HG03103 (cell line): ENCODE data around the gene CDH23.

Source experiments
- ATAC-seq: cut with Tn5 transposase; IDR thresholded peaks from one replicate; pipeline ENCODE4 v1.9.1; 2021; ENCODE audit warnings: low read depth; ENCODE audit not compliant: unreplicated experiment

Gene CDH23

DNA sequence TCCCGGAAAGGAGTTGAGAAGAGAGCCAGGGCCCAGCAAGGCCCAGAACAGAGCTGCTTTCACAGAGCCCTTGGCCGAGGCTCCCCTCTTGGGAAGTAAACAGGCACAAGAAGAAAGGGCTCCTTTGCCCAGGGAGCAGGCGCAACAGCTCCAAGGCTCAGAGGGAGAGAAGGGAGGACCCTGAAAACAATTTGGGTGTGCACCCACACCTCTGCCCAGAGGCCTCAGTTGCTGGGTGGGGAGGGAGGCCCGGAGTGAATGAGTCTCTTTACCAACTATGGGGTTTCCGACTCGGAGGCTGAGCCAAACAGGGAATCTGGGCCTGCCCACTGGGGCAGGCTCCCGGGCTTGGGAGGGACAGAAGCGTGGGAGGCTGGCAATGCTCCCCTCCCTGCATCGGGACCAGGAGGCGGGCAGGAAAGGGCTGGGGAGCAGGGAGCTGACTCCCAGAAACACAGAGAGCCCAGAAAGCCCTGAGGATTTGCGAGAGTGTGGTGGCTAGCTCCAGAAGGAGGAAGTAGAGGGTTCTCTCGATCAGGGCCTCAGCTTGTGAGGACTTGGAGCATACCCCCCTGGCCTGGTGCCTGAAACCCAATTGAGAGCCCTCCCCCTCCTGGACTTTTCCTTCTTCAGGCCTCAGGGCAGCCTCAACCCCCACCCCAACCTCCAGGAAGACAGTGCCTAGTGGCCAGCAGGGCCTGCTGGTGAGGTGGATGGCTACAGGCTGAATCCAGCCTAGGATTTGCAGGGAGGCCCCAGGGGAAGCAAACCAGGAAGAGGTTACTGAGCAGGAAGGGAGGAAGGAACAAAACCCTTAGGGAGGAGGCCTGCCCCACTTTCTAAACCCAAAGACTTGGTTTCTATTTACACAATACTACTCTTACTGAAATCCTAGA lies 316.7 kb downstream of the CDH23 start:
- ATAC-seq = no peak

DNA sequence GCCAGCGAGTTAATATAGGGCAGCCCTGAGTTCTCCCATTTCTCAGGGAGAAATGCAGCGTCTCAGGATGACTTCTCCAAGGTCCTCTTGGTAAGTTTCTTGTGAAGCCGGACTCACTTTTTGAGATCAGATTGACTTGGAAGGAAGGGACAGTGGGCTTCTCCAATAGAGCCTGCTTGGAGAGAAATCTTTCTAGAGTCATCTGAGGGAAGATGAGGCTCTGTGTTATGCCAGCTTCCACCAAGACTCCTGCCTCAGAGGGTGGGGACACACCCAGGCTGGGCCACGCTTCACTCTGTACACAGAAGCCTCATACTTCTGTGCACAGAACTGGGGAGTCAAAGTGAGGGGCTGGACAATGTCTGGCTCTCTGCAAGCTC lies 317.3 kb downstream of the CDH23 start:
- no peak for ATAC-seq

DNA sequence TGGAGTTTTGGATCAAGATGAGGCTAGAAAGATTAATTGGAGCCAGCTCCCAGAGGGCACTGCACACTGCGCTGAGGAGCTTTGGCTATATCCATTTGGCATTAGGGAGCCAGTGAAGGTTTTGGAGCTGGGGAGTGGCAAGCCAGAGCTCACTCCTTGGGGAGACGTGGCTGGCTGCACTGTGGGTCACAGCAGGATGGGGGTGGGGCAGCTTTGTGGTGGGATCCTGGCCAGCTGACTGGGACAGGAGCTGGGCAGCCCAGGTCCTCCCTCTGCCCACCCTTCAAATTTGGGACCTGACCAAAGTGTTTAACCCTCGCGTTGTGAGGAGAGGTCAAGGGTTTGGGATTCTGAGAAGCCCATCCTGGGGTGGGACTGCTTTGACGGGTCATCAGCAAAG lies 317.9 kb downstream of the CDH23 start:
- ATAC-seq = no peak

DNA sequence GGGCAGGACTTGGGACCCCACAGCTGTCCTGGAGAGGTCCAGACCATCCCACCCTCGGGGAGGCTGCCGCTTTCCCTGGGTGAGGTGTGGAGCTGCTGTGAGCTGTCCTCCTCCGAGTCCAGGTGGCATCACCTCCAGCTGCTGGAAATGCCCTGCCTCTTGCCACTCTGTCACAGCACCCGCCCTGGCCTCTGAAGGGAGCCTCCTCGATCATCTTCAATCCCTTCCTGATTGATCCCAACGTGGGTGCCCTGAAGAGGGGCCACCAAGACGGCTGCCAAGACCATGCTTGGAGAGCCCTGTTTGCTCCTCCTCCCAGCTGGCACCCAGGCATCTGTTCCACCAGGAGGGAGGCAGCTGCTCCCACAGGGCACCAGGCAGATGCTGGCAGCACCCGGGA lies 318.3 kb downstream of the CDH23 start:
- no peak for ATAC-seq

DNA sequence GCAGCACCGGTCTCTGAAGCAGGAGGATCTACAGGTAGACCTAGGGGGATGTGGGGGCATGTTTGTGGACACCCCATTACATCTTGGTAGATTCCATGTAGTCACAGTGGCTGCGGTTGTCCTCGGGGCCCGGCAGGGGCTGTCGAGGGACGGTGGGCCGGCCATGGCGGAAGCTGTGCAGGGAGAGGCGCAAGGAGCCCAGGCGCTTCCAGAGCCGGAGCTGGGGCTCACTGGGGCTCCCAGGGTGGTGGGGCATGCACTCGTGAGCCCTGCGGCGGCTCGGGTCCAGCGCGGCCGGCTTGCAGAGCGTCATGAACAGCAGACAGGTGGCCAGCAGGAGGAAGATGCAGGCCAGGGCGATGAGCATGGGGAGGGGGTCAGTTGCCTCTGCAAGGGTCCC lies 319.1 kb downstream of the CDH23 start:
- ATAC-seq = no peak

DNA sequence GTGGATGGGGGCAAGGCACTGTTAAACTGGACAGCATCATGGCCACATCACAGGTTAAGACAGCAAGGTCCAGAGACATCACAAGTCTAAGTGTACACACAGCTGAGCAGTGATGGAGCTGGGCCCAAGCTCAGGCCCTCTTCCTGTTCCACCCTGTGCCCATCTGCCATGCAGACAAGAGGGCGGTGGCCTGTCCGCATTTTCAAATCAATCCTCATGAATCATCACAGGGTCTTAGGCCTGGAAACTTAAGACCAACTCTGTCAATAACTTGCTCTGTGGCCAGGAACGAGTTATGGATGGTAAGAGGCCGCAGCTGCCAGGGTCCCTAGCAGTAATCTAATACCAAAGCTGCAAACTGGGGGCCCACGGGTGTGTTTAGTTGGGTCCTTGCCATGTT lies 319.7 kb downstream of the CDH23 start:
- no peak for ATAC-seq

DNA sequence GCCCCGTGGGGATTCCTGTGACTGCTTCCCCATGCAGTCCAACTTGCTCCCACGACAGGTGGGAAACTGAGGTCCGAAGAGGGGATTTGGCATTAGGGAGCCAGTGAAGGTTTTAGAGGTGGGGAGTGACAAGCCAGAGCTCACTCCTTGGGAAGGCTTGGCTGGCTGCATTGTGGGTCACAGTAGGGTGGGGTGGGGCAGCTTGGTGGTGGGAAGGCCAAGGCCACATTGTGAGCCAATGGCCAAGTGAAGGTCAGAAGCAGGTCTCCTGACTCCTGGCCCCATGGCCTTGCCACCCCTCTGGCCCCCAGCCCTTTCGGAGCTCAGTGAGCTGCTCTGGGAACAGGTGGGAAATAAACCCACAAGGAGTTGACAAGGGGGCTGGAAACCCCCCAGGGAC lies 320.3 kb downstream of the CDH23 start:
- ATAC-seq = no peak

DNA sequence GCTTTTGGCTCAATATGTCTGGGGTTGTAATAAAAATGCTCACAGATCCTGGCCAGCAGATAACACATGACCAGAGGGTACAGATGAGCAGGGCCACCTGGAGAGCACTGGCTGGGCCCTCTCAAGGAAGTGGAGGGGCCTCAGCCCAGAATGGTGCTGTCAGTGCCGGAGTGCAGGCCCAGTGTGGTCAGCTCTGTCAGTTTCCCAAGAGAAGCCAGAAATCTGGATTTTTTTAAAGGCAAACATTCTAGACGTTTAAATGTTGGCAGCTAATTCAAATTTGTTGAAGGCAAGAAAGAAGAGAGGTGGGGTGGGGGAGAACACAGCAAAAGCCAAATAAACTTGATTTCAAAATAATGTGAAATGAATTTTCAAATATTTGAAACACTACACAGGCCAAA lies 320.8 kb downstream of the CDH23 start:
- ATAC-seq = no peak

DNA sequence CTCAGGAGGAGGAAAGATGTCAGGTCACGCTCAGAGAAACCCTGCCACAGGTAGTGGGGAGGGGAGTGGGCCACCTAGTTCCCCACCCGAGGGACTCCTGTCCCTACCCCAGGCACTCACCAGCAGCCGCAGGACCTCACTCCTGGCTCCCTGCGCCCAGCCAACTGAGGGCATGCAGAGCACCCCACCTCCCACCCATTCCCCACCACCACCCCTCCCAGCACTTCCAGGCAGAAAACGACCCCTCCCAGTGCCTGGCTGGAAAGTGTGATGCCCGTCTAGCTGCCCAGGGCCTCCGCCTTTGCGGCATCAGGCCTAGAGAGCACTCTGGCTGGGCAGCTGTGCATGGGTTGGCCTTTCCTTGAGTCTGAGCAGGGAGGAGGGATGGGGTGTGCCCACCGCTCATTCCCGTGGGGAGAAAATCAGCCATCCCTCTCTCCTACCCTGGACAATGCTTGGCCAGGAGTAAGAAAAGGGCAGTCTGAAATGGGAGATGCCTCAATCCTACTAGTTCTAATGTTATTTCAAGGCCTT lies 321.5 kb downstream of the CDH23 start:
- ATAC-seq = no peak

DNA sequence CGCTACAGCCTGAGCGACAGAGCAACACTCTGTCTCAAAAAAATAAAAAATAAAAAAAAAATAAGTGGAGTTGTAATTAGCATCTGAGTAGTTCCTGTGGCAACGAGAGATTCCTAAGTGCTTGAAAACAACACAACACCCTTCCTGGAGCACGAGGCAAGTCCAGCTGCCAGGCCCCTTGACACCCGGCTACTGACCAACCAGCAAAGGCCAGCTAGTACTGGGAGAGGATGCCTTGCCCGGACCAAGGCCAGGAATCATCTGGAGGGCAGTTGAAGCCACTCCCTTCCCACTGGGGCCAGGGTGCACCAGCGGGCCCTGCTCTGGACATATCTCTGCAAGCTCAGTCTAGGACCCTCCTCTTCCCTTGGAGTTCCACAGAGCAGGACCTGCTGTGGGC lies 322.3 kb downstream of the CDH23 start:
- no peak for ATAC-seq

DNA sequence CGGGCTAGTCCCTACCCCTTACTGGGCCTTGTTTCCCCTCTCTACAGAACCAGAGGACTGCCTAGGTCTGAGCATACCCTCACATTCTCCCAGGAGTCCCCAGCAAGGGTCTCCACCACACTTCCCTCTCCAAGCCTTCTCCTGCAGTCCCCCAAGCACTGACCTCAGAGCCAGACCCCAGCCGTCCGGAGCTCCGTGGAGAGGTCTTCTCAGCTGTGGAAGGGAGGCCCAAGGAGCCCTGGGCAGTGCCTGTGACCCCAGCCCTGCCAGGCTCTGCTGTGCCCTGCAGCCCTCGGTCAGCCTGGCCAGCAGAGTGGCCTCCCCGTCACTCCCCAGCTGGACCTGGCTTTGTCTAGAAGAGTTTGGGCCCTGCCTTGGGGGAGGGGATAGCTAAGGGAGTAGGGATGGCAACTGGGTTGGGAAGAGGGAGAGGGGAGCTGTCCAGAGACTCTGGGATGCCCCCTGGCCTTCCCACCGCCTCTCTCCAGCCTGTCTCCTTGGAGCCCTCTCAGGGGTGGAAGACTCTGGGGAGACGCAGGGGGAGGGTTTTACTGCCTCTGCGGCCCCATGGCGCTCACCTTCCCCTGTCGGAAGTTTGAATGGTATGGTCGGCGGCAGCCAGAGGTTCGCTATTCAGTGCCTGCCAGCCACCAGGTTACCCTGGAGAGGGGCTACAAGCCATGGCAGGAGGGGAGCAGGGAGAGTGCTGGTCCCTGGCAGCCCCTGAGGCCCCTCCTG lies 322.9 kb downstream of the CDH23 start, which contains the start of gene C10orf105:
Gene C10orf105, minus strand, starts transcription at position 315 of the 738 bp plus-strand sequence. CDS start 3,441 bp downstream, outside the sequence.
- ATAC-seq = no peak

DNA sequence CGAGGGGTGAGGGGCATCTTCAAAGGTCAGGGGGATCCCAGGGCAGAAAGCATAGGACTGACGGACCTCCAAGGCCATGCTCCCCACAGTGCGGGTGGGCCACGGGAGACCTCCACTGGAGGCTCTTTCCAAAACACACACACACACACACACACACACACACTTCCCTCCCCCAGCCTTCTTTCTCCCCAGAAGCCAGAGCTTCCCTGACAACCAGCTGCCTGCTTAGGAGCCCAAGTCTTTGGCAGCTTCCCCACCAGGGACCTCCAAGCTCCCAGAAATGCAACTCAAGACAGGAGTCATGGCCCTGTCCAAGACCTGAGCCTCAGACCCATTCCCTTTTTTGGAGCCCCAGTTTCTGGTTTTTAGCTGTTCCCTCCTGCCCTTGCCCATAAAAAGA lies 323.6 kb downstream of the CDH23 start:
- no peak for ATAC-seq

DNA sequence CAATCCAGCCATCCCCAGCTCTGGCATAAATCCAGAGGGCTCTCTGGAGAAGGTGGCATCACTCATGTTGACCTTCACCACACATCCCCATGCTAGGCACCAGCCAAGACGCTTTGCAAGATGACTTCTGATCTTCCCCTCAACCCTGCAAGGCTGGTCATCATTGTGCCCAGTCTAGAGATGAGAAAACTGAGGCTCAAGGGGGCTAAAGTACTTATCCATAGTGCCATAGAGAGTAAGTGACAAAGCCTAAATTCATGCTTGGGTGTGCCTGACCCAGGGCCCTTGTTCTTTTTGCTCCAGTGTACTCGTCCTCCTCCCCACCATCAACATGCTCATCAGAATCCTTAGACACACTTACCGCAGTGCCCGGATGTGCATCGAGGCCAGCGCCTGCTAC lies 324.6 kb downstream of the CDH23 start:
- ATAC-seq = no peak

DNA sequence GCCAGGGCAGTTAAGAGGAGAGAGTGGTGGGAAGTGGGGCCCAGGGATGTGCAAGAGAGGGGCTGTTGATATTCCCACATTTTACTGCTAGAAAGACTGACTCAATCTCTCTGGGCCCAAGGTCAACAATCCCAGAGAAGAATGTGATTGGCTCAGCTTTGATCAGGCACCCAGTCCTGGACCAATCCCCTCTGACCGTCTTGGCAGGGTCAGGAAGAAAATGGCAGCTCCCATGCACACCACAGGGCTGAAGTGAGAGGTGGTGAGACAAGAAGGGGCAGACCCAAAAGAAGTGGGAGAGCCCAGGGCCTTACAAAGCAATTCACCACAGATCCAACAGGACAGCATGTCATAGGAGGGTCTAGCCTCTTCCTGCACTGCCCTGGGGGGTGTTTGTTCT lies 326.1 kb downstream of the CDH23 start:
- no peak for ATAC-seq

DNA sequence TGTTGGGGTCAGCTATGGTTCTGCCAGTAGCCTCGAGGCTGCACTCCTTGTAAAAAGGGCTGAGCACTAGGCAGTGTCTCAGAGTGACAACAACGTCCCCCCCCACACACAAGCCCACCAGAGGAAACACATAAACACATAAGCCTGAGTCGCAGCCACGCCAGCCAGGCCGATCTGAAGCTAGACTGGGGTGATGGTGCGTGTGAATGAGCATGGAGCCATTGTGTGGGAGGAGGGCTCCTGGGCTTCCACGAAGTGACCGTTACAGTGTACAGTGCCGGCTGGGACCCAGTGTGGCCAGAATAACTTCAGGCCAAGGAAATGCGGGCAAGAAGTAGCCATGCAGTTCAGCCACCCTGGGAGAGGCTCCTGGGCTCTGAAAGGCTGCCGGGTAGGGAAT lies 326.6 kb downstream of the CDH23 start:
- ATAC-seq = no peak

DNA sequence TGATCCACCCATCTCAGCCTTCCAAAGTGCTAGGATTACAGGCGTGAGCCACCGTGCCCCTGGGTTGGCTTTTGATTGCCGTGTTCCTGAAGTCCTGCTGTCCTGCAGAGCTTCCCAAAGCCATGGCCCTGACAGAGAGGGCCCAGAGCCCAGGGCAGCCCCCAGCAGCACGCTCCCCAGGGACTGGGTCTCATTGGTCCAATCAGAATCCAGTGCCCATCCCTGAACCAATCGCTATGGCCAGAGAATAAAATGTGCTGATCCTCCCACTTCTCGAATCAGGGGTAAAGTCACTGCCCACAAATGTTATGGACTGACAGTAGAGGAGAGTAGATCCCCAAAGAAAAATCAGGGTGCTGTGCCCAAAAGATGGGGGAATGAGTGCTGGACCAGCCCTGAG lies 327.8 kb downstream of the CDH23 start:
- ATAC-seq = no peak

DNA sequence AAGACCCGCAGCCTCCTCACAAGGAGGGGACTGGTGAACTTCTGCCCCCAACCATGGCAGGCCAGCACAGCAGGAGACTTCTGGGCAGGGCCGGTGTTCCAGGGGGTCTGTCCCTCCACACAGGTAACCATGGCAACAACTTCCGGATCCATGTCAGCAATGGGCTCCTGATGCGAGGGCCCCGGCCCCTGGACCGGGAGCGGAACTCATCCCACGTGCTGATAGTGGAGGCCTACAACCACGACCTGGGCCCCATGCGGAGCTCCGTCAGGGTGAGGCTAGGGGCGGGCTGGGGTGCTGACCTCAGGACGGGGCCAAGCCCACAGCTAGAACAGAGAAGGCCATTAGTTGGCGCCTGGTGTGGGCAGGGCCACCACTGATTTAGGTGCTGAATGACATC lies 328.5 kb downstream of the CDH23 start:
- no peak for ATAC-seq

DNA sequence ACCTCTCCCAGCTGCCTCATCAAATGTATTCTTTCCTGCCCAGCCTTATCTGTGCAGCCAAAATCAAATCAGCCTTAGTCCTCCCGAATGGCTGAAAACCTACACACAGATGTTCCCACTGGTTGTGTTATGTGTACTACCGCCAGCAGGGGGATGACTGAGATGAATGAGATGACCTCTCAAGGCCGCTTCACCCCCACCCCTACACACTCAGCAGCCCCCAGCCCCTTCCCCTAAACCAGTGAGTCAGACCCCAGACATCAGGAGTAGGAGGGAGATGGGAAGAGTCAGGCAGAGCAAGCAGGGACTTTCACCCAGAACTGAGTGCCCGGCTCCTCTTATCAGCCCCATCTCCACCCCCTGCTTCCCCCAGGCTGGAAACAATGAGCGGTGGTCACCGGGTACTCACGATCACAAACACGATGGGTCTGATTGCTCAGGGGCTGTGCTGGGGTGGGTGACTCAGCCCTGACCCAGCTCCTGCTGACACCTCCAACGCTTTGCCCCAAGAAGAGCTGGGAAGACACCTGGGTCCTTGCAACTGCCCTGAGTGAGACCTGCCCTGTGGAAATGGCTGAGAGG lies 329.4 kb downstream of the CDH23 start:
- ATAC-seq = no peak

DNA sequence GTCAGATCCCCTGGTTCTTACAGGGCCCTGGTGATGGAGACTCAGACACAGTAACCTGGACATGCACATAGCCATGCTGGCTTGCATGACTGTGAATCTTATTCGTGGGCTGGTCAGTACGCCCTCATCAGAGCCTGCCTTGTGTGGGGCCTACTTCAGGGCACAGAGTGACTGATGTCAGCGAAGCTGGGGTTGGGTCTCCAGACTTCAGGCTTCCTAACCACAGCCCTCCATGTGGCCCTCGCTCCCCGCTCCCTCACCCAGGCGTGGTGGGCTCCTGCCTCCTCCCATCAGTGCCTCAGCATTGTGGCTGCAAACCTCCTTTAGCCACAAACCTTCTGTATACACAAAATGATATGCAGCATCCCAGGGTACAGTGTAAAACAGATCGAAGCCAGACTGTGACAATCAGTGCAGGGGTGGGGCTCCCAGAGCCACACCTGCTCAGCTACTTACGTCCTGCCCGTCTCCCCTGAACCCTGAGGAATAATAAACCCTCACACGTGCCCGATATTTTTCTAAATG lies 329.9 kb downstream of the CDH23 start:
- no peak for ATAC-seq

DNA sequence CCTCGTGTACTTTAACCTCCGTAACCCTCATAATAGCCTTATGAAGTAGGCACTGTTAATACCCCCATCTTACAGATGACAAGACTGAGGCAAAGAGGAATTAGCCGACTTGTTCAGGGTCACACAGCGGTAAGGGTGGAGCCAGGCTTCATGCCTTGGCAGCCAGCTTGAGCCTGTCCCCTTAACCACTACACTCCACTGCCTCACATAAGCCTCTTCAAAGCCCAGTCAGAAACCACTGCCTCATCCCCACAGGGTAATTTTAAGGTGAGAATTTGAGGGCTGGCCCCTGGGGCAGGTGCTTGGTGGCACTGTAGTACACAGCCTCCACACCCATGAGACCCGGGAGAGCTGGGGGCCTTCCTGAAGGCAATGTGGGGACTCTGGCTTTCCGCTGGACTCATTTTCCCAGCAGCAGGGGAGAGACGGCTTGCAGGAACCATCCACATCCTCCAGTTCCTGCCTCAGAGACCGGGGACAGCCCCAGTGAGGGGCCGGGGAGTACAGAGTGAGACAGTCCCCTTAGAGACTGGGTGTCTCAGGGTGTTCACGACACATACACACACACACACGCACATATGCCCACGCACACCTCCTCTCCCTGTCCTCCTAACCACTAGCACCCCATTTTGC lies 330.5 kb downstream of the CDH23 start:
- peak; percentile 35 for ATAC-seq
